H1 (cell line): ENCODE data around the gene PPCDC. TPM values are rescaled to one million over a fixed set of nuclear protein-coding genes. Genes with fewer than 3 reads are reported as not detected.

Experiments used
- CTCF ChIA-PET: fragments of 300-600 bp; sonication (Branson Sonifier 250); formaldehyde crosslinking; loops from one replicate; lab custom pipeline; 2021; ENCODE audit not compliant: partially characterized antibody; lab: Charles Lee
- POLR2A ChIA-PET: fragments of 300-600 bp; sonication (Branson Sonifier 250); formaldehyde crosslinking; loops from one replicate; lab custom pipeline; 2021; ENCODE audit warnings: inconsistent platforms; ENCODE audit not compliant: partially characterized antibody; lab: Charles Lee
- DNase-seq, 2 experiments: peaks; one replicate each; pipeline versions ENCODE4 v3.0.0 to v3.0.0-alpha.2; 2010 to 2022; ENCODE audit warnings: low spot score in 2 of 2, low read depth in 1 of 2, mixed read lengths in 1 of 2
- FAIRE-seq: peaks from 2 replicates; lab custom pipeline; 2011; peaks lifted over from hg19 to GRCh38; lab: Jason Lieb, UNC
- H2AFZ ChIP-seq: 2 replicates; pipeline ENCODE4 v1.8.1; 2012; ENCODE audit warnings: low read length, inconsistent platforms
- H2AK5ac ChIP-seq: 2 replicates; pipeline ENCODE4 v1.6.1; 2013; ENCODE audit warnings: low read depth, low read length
- H2BK120ac ChIP-seq: replicated peaks from 2 replicates; pipeline ENCODE3; 2013; ENCODE audit warnings: low read depth, low read length, inconsistent platforms
- H2BK12ac ChIP-seq: 2 replicates; pipeline ENCODE4 v1.6.1; 2013; ENCODE audit warnings: low read depth, low read length
- H2BK15ac ChIP-seq: 2 replicates; pipeline ENCODE4 v1.6.1; 2013; ENCODE audit warnings: low read length
- H2BK20ac ChIP-seq: 2 replicates; pipeline ENCODE4 v1.6.1; 2013; ENCODE audit warnings: low read length
- H2BK5ac ChIP-seq: 2 replicates; pipeline ENCODE4 v1.6.1; 2013; ENCODE audit warnings: low read depth, low read length
- H3K14ac ChIP-seq: 2 replicates; pipeline ENCODE4 v1.6.1; 2013; ENCODE audit warnings: inconsistent platforms; ENCODE audit not compliant: insufficient read length
- H3K18ac ChIP-seq: 2 replicates; pipeline ENCODE4 v1.6.1; 2013; ENCODE audit warnings: low read length; ENCODE audit errors: extremely low read depth
- H3K23ac ChIP-seq: 2 replicates; pipeline ENCODE4 v1.6.1; 2013; ENCODE audit warnings: inconsistent platforms; ENCODE audit not compliant: insufficient read length
- H3K23me2 ChIP-seq: 2 replicates; pipeline ENCODE4 v1.6.1; 2013; ENCODE audit warnings: low read depth, low read length
- H3K27ac ChIP-seq: 2 replicates; pipeline ENCODE4 v1.6.1; 2011; ENCODE audit warnings: low read depth, low read length, inconsistent platforms
- H3K27me3 ChIP-seq, 4 experiments: replicated peaks in 1 of 4; 1 replicate in 1 of 4; 2 replicates in 3 of 4; pipeline versions ENCODE4 v1.6.1 to v1.8.1; 2011 to 2013; ENCODE audit warnings: low read length in 3 of 4, mild to moderate bottlenecking in 3 of 4, inconsistent platforms in 2 of 4, mixed read lengths in 2 of 4, moderate library complexity in 1 of 4; ENCODE audit not compliant: control insufficient read depth in 3 of 4, insufficient read depth in 3 of 4; ENCODE audit errors: extremely low read depth in 1 of 4
- H3K36me3 ChIP-seq, 4 experiments: 2 replicates each; pipeline versions ENCODE4 v1.6.1 to v1.8.1; 2011 to 2013; ENCODE audit warnings: mild to moderate bottlenecking in 4 of 4, low read length in 3 of 4, moderate library complexity in 2 of 4, control low read depth in 1 of 4, inconsistent platforms in 1 of 4; ENCODE audit not compliant: insufficient read depth in 4 of 4, control insufficient read depth in 2 of 4
- H3K4ac ChIP-seq: replicated peaks from 2 replicates; pipeline ENCODE3; 2013; ENCODE audit warnings: low read length, low read depth, mixed read lengths, inconsistent platforms; ENCODE audit not compliant: insufficient read length
- H3K4me1 ChIP-seq, 4 experiments: replicated peaks in 1 of 4; 1 replicate in 1 of 4; 2 replicates in 3 of 4; pipeline versions ENCODE4 v1.6.1 to v1.8.1; 2011 to 2013; ENCODE audit warnings: low read length in 3 of 4, inconsistent platforms in 2 of 4, mixed read lengths in 1 of 4; ENCODE audit not compliant: insufficient read depth in 4 of 4, control insufficient read depth in 3 of 4
- H3K4me2 ChIP-seq, 2 experiments: 2 replicates each; pipeline versions ENCODE4 v1.6.1 to v1.8.1; 2011 to 2013; ENCODE audit warnings: low read depth in 2 of 2, low read length in 2 of 2, control low read depth in 1 of 2, inconsistent platforms in 1 of 2, mild to moderate bottlenecking in 1 of 2; ENCODE audit not compliant: insufficient read depth in 1 of 2
- H3K4me3 ChIP-seq, 4 experiments: fragments of 200-600, 300-600 bp in 1 of 4; sonication (generic), shearing (Covaris generic), sonication (Bioruptor Twin) in 1 of 4; 2 replicates each; pipeline versions ENCODE4 v1.5.1 to v1.8.1; 2011 to 2016; ENCODE audit warnings: low read length in 4 of 4, low read depth in 3 of 4, control low read depth in 2 of 4, inconsistent platforms in 2 of 4, mild to moderate bottlenecking in 2 of 4, mixed read lengths in 1 of 4, moderate library complexity in 1 of 4; ENCODE audit not compliant: insufficient read depth in 2 of 4; ENCODE audit errors: extremely low read depth in 1 of 4
- H3K56ac ChIP-seq: replicated peaks from 2 replicates; pipeline ENCODE3; 2013; ENCODE audit warnings: low read depth, mild to moderate bottlenecking, mixed read lengths, low read length, inconsistent platforms; ENCODE audit not compliant: insufficient read length
- H3K79me1 ChIP-seq: 2 replicates; pipeline ENCODE4 v1.6.1; 2013; ENCODE audit warnings: low read depth, low read length, control low read depth
- H3K79me2 ChIP-seq, 2 experiments: 2 replicates each; pipeline versions ENCODE4 v1.6.1 to v1.8.1; 2012 to 2013; ENCODE audit warnings: low read length in 2 of 2, mild to moderate bottlenecking in 2 of 2, inconsistent platforms in 1 of 2; ENCODE audit not compliant: insufficient read depth in 2 of 2, control insufficient read depth in 1 of 2
- H3K9ac ChIP-seq, 4 experiments: replicated peaks in 1 of 4; 1 replicate in 1 of 4; 2 replicates in 3 of 4; pipeline versions ENCODE4 v1.6.1 to v1.8.1; 2011 to 2013; ENCODE audit warnings: low read depth in 3 of 4, low read length in 3 of 4, control low read depth in 2 of 4, mild to moderate bottlenecking in 2 of 4, moderate library complexity in 2 of 4, inconsistent platforms in 1 of 4; ENCODE audit errors: extremely low read depth in 1 of 4
- H3K9me3 ChIP-seq, 2 experiments: 2 replicates each; pipeline versions ENCODE4 v1.6.1 to v1.8.1; 2012 to 2013; ENCODE audit warnings: mild to moderate bottlenecking in 2 of 2, moderate library complexity in 2 of 2, control low read depth in 1 of 2, inconsistent platforms in 1 of 2, low read depth in 1 of 2, low read length in 1 of 2, mixed read lengths in 1 of 2; ENCODE audit not compliant: insufficient read depth in 2 of 2
- H4K20me1 ChIP-seq, 2 experiments: replicated peaks in 1 of 2; 2 replicates each; pipeline versions ENCODE3 to v1.8.1; 2011 to 2013; ENCODE audit warnings: inconsistent platforms in 2 of 2, low read length in 2 of 2, mild to moderate bottlenecking in 1 of 2; ENCODE audit not compliant: insufficient read depth in 2 of 2, control insufficient read depth in 1 of 2
- H4K5ac ChIP-seq: 2 replicates; pipeline ENCODE4 v1.6.1; 2013; ENCODE audit warnings: low read length, low read depth, mixed read lengths, inconsistent platforms; ENCODE audit not compliant: insufficient read length
- H4K8ac ChIP-seq: 2 replicates; pipeline ENCODE4 v1.8.0; 2013; ENCODE audit warnings: mild to moderate bottlenecking, moderate library complexity, low read length, inconsistent platforms; ENCODE audit not compliant: insufficient read depth; ENCODE audit errors: extremely low read depth
- H4K91ac ChIP-seq: replicated peaks from 2 replicates; pipeline ENCODE3; 2013; ENCODE audit warnings: low read length, mixed read lengths, inconsistent platforms; ENCODE audit not compliant: insufficient read length
- JUND ChIP-seq: IDR thresholded peaks from 2 replicates; pipeline ENCODE4 v1.6.1; 2011; ENCODE audit warnings: mild to moderate bottlenecking, improper control_type of control experiment, low read length
- NANOG ChIP-seq: IDR thresholded peaks from 2 replicates; pipeline ENCODE4 v1.6.1; 2011; ENCODE audit warnings: low read length, low read depth, mild to moderate bottlenecking, inconsistent platforms; ENCODE audit not compliant: insufficient read depth, poor library complexity, severe bottlenecking
- POU5F1 ChIP-seq: IDR thresholded peaks from 2 replicates; pipeline ENCODE4 v1.6.1; 2011; ENCODE audit warnings: low read depth, mild to moderate bottlenecking, low read length, moderate library complexity
- SIRT6 ChIP-seq: IDR thresholded peaks from one replicate; pipeline ENCODE4 v1.7.1; 2012; ENCODE audit warnings: low read length, inconsistent platforms
- WGBS, 2 experiments: shearing (Covaris generic) in 1 of 2; methylation state at CpG; one replicate each; pipeline versions ENCODE4 v1.1.6 to v1.1.7; 2013 to 2015; ENCODE audit warnings: low lambda C conversion rate in 2 of 2, mixed read lengths in 2 of 2, inconsistent platforms in 1 of 2, low coverage in 1 of 2, missing lambda C conversion rate in 1 of 2; ENCODE audit not compliant: insufficient replicate concordance in 2 of 2, insufficient coverage in 1 of 2, insufficient read length in 1 of 2; ENCODE audit errors: extremely low coverage in 1 of 2, missing lambda C conversion rate in 1 of 2; 5-methylcytosine and 5-hydroxymethylcytosine counted together
- polyA plus RNA-seq, 7 experiments: library from polyadenylated mRNA; depleted of rRNA in 3 of 7; stranded (reverse) in 5 of 7; unstranded in 2 of 7; fragments of >200 nt in 5 of 7; fragments of 200-250 nt in 2 of 7; gene quantifications; 1 replicate in 5 of 7; 2 replicates in 1 of 7; 4 replicates in 1 of 7; pipeline versions ENCODE4 v1.2.1 to v1.2.3, GENCODE V29; 2011 to 2013; ENCODE audit warnings: missing spikeins in 2 of 7, mixed read lengths in 2 of 7
- total RNA-seq: library from RNA; stranded (reverse); fragmentation: NEBNext Ultra II Directional; extraction: Animal tissue kit (Norgen Biotek cat#: 25700); gene quantifications from 2 replicates; pipeline ENCODE4 v1.2.1, GENCODE V29; 2021

PPCDC gene
- total and polyA plus RNA-seq, 2 of the 8 experiments (the other 6 are each of a cell fraction or from before 2014, with no cell fraction given) = 11.3 to 29.7 TPM

DNA sequence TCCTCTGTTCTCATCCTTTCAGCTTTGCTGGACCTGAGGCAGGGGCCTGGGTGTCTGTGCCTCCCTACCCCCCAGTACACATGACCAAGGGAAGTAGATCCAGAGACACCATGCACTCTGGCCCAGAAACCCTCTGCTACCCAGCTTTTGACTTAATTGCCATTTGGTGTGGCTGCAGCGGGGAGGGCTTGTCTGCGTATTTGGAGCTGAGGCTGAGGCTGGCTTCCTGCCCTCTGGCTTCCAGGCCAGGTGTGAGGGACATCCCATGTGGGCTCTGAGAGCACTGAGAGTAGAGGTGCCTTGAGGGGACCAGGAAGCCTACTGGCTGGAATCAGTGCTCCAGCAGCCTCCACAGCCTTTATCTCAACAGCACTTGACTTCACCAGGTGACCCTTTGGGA is 26.9 kb downstream of the PPCDC start:
- H3K18ac ChIP-seq = no peak overlapping the region
- no peak overlapping the region for H4K91ac ChIP-seq
- no peak overlapping the region for H4K8ac ChIP-seq
- no peak overlapping the region for H2BK5ac ChIP-seq
- H4K5ac ChIP-seq = no peak overlapping the region
- H3K23me2 ChIP-seq = no peaks in the 10 kb centered on the region
- H2AFZ ChIP-seq = no peak overlapping the region
- no peaks in the 10 kb centered on the region; a peak in 1 of 8 replicates for H3K36me3 ChIP-seq
- H3K14ac ChIP-seq = no peak overlapping the region
- no peak overlapping the region for H3K23ac ChIP-seq
- H3K9me3 ChIP-seq = no peaks in the 10 kb centered on the region
- WGBS, 2 experiments = 100% methylated on average over 2 of the region's 2 CpGs; no CpG with 5 or more reads in 1 of the 2 experiments
- H2BK12ac ChIP-seq = no peak overlapping the region
- H3K79me2 ChIP-seq = no peaks in the 10 kb centered on the region
- H4K20me1 ChIP-seq = peaks cover 0 to 6% of the 10 kb centered on the region in 2 experiments
- H3K4ac ChIP-seq = no peak overlapping the region
- H3K9ac ChIP-seq = no peak overlapping the region
- no peak overlapping the region for H2BK20ac ChIP-seq
- H2BK120ac ChIP-seq = no peak overlapping the region
- H3K4me3 ChIP-seq = no peak overlapping the region
- H3K4me2 ChIP-seq = no peak overlapping the region
- H3K56ac ChIP-seq = no peak overlapping the region
- no peak overlapping the region for H2AK5ac ChIP-seq
- no peaks in the 10 kb centered on the region; the same call in 1 of the 2 replicates for H3K79me1 ChIP-seq
- CTCF ChIA-PET = interaction anchor here (0.8 to 1.1 kb wide), 4 partner anchors 7 to 151 kb away, joined by 3 to 4 read pairs (median 3); partner anchors contain the start of gene C15orf39
- H3K27me3 ChIP-seq = no peaks in the 10 kb centered on the region
- H3K27ac ChIP-seq = no peak overlapping the region
- TF ChIP-seq SIRT6 (no peak), NANOG (no peak), POU5F1 (no peak), JUND (no peak)
- no peak overlapping the region for H2BK15ac ChIP-seq
- FAIRE-seq (no peak), DNase-seq (no peak)
- peaks cover 0 to 12% (median 8%) of the 10 kb centered on the region in 4 experiments; a peak in 5 of 7 replicates for H3K4me1 ChIP-seq
- POLR2A ChIA-PET = interaction anchor here (1.3 to 1.4 kb wide), 2 partner anchors 10 to 15 kb away, joined by 3 read pairs; no protein-coding TSS in a partner anchor
